ENCODE measurements around the gene SLC2A4.

The SLC2A4 gene

GRCh38 chr17:7248796-7249195 is 32.7 kb upstream of the SLC2A4 start:
- DNase-seq: no peak

GRCh38 chr17:7249214-7249613 is 32.3 kb upstream of the SLC2A4 start:
- no peak for DNase-seq

GRCh38 chr17:7249830-7250229 is 31.7 kb upstream of the SLC2A4 start:
- no peak for DNase-seq

- no peak for DNase-seq
Observed at GRCh38 chr17:7250695-7251627, 30.6 kb upstream of the SLC2A4 start.

- DNase-seq: peak; percentile 86
Observed at GRCh38 chr17:7251661-7252175, 29.8 kb upstream of the SLC2A4 start, which contains the start of gene CTDNEP1. Gene CTDNEP1 (minus strand): TSS chr17:7251734. CDS start chr17:7251296, 438 bp downstream.

- DNase-seq: peak; percentile 67
Observed at GRCh38 chr17:7252176-7253043, 29.1 kb upstream of the SLC2A4 start, which contains the start of gene ELP5. Gene ELP5 (plus strand): TSS chr17:7252215. CDS start chr17:7252551, 336 bp downstream.

- DNase-seq: no peak
Observed at GRCh38 chr17:7253082-7253481, 28.4 kb upstream of the SLC2A4 start.

- no peak for DNase-seq
Observed at GRCh38 chr17:7254511-7254910, 27.0 kb upstream of the SLC2A4 start.

GRCh38 chr17:7256766-7257456 is 24.6 kb upstream of the SLC2A4 start:
- no peak for DNase-seq

- DNase-seq: no peak
Observed at GRCh38 chr17:7258731-7259554, 22.6 kb upstream of the SLC2A4 start.

GRCh38 chr17:7259555-7259889 is 22.0 kb upstream of the SLC2A4 start:
- no peak for DNase-seq

- no peak for DNase-seq
Observed at GRCh38 chr17:7260151-7260550, 21.4 kb upstream of the SLC2A4 start.

GRCh38 chr17:7260651-7261378 is 20.7 kb upstream of the SLC2A4 start:
- no peak for DNase-seq

GRCh38 chr17:7261379-7262191 is 19.9 kb upstream of the SLC2A4 start:
- DNase-seq: no peak

GRCh38 chr17:7262192-7262934 is 19.2 kb upstream of the SLC2A4 start, which contains the start of gene CLDN7:
Gene CLDN7 (minus strand): TSS chr17:7262478. CDS start chr17:7262043, 435 bp downstream.
- DNase-seq: peak; percentile 39

- DNase-seq: no peak
Observed at GRCh38 chr17:7262935-7263800, 18.4 kb upstream of the SLC2A4 start.

GRCh38 chr17:7263801-7264078 is 17.8 kb upstream of the SLC2A4 start:
- DNase-seq: no peak

GRCh38 chr17:7266784-7267183 is 14.7 kb upstream of the SLC2A4 start:
- no peak for DNase-seq

GRCh38 chr17:7279448-7279847 is 2.1 kb upstream of the SLC2A4 start:
- no peak for DNase-seq

All from COR-L47 (cell line).